ENCODE data around the gene ACOT8. TPM values are rescaled to one million over a fixed set of nuclear protein-coding genes. Genes with fewer than 3 reads are reported as not detected.

The ACOT8 gene
- total and polyA plus RNA-seq, 10 of the 15 experiments (the other 5 are each of a cell fraction or from before 2014, with no cell fraction given) = 5.1 to 47.9 (median 31.8) TPM

DNA sequence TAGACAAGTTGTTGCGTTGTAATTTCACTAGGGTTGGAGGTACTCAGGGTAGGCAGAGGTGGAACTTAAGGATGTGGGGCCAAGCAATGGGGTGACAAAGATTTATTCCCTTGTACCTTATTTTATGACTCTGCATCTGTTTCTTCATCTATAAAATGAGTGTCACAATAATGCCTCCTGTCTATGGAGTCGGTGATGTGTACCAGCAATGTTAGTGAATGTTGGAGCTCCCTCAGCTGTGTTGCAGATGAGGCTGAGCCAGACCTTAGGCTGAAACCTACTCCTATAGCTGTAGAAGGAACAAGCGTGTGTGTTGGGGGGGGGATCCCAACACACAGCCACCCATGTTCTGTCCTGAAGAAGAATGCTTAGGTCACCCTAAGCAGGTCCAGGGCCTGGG, 40.2 kb downstream of the ACOT8 start:
- 97% methylated on average over 3 of the region's 3 CpGs for WGBS (ENCODE audit: insufficient coverage, insufficient replicate concordance, low lambda C conversion rate, missing lambda C conversion rate)
- H3K79me2 ChIP-seq (ENCODE audit: control insufficient read depth, insufficient read depth, low read length) = peaks cover 20% of the 10 kb centered on the region
- H3K4me3 ChIP-seq = no peak overlapping the region
- no peak for ATAC-seq
- H3K4me2 ChIP-seq (ENCODE audit: control insufficient read depth, insufficient read depth) = no peak overlapping the region
- H2AFZ ChIP-seq (ENCODE audit: control insufficient read depth, low read depth, low read length) = no peak overlapping the region
- H3K9me3 ChIP-seq (replicated peaks; ENCODE audit: control insufficient read depth, insufficient read depth, low read length) = no peaks in the 10 kb centered on the region; the same call in 2 of the 3 replicates
- 0 out of 2 replicates have a peak, but pooled peaks have one; percentile 38 for TF ChIP-seq POLR2AphosphoS5 (IDR thresholded peaks at IDR 0.05; ENCODE audit: low read length)
- TF ChIP-seq, protein P1, sequence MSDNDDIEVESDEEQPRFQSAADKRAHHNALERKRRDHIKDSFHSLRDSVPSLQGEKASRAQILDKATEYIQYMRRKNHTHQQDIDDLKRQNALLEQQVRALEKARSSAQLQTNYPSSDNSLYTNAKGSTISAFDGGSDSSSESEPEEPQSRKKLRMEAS (IDR thresholded peaks at IDR 0.05; ENCODE audit: low read depth, low read length) = no peak
- H3K36me3 ChIP-seq (ENCODE audit: control insufficient read depth in 2 of 2, insufficient read depth in 2 of 2, low read length in 1 of 2) = peaks cover 8 to 9% of the 10 kb centered on the region in 2 experiments
- in situ Hi-C loops (cut with MboI) = loop anchor here (25.0 kb wide), 1 partner anchor 545 kb away; no protein-coding TSS in a partner anchor
- BruUV-seq (replicated peaks) = no TSS peak
- no peak overlapping the region for H3K9ac ChIP-seq (ENCODE audit: control insufficient read depth, insufficient read depth, low read length)
- H3K4me1 ChIP-seq (ENCODE audit: control insufficient read depth, insufficient read depth, low read length) = no peaks in the 10 kb centered on the region
- intact Hi-C loops (cut with micrococcal nuclease; ENCODE audit: unreplicated experiment) = no loop called here
- no peaks in the 10 kb centered on the region for H4K20me1 ChIP-seq (ENCODE audit: control insufficient read depth, insufficient read depth)
- FAIRE-seq = no peak
- SMC1A ChIA-PET (ENCODE audit: uncharacterized antibody, unreplicated experiment) = interaction anchor here (0.7 to 1.1 kb wide), 5 partner anchors 16 to 158 kb away, joined by 3 to 5 read pairs (median 3); no protein-coding TSS in a partner anchor
- DNase-seq (ENCODE audit: low read depth, low spot score) = no peak
- H3K27me3 ChIP-seq (replicated peaks in 1 of 2; ENCODE audit: control insufficient read depth in 2 of 2, insufficient read depth in 2 of 2, low read length in 1 of 2) = no peaks in the 10 kb centered on the region
- RAD21 ChIA-PET (ENCODE audit: unreplicated experiment) = interaction anchor here (1.3 kb wide), 1 partner anchor 143 kb away, joined by 3 read pairs; no protein-coding TSS in a partner anchor
- CTCF ChIA-PET = interaction anchor here (0.8 to 2.8 kb wide), 5 partner anchors 10 to 153 kb away, joined by 3 to 10 read pairs (median 3); partner anchors contain the start of gene TNNC2
- POLR2A ChIA-PET = interaction anchor here (1.5 kb wide), 1 partner anchor 114 kb away, joined by 5 read pairs; no protein-coding TSS in a partner anchor
- no peak overlapping the region for H3K27ac ChIP-seq (ENCODE audit: control insufficient read depth, insufficient read depth)

DNA sequence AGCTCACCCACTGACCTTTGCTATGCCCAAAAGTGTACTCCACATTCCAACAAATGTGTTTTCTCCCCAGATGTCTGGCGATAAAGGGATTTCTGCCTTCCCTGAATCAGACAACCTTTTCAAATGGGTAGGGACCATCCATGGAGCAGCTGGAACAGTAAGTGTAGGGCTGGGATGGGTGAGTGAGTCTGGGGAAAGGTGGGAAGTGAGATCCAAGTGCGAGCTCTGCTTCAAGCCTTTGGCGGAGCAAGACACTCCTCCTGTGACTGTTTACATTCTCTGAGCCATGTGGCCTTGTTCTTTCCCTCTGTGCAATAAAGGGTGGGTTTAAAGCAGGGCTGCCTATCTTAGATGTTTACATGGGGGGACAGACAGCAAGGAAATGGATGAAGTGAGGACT, 42.9 kb downstream of the ACOT8 start:
- WGBS (ENCODE audit: insufficient coverage, insufficient replicate concordance, low lambda C conversion rate, missing lambda C conversion rate) = 98% methylated on average over 3 of the region's 3 CpGs
- BruUV-seq (replicated peaks) = no TSS peak
- Histone ChIP-seq H3K4me1 (ENCODE audit: control insufficient read depth, insufficient read depth, low read length) (no peaks in the 10 kb centered on the region), H4K20me1 (ENCODE audit: control insufficient read depth, insufficient read depth) (no peaks in the 10 kb centered on the region), H3K4me3 (peak overlapping the region; percentile 38; the same call in 1 of the 2 replicates), H3K36me3 (ENCODE audit: control insufficient read depth in 2 of 2, insufficient read depth in 2 of 2, low read length in 1 of 2) (peaks cover 13 to 25% of the 10 kb centered on the region in 2 experiments), H3K9ac (ENCODE audit: control insufficient read depth, insufficient read depth, low read length) (no peak overlapping the region), H3K79me2 (ENCODE audit: control insufficient read depth, insufficient read depth, low read length) (peaks cover 20% of the 10 kb centered on the region), H2AFZ (ENCODE audit: control insufficient read depth, low read depth, low read length) (no peak overlapping the region), H3K27ac (ENCODE audit: control insufficient read depth, insufficient read depth) (no peak overlapping the region), H3K9me3 (replicated peaks; ENCODE audit: control insufficient read depth, insufficient read depth, low read length) (no peaks in the 10 kb centered on the region; the same call in 2 of the 3 replicates), H3K4me2 (ENCODE audit: control insufficient read depth, insufficient read depth) (peak overlapping the region; percentile 70), H3K27me3 (replicated peaks in 1 of 2; ENCODE audit: control insufficient read depth in 2 of 2, insufficient read depth in 2 of 2, low read length in 1 of 2) (no peaks in the 10 kb centered on the region)
- ATAC-seq (no peak), DNase-seq (ENCODE audit: low read depth, low spot score) (no peak), FAIRE-seq (no peak)
- SMC1A ChIA-PET (ENCODE audit: uncharacterized antibody, unreplicated experiment) = interaction anchor here (0.5 to 1.9 kb wide), 5 partner anchors 15 to 156 kb away, joined by 3 to 6 read pairs (median 4); no protein-coding TSS in a partner anchor
- CTCF ChIA-PET = interaction anchor here (0.6 to 2.5 kb wide), 5 partner anchors 15 to 156 kb away, joined by 3 to 18 read pairs (median 5); no protein-coding TSS in a partner anchor
- RAD21 ChIA-PET (ENCODE audit: unreplicated experiment) = interaction anchor here (1.5 to 2.5 kb wide), 4 partner anchors 10 to 67 kb away, joined by 3 to 9 read pairs (median 6); partner anchors contain the start of gene ZSWIM1
- intact Hi-C loops (cut with micrococcal nuclease; ENCODE audit: unreplicated experiment) = loop anchor here (5.0 kb wide), 2 partner anchors 43 to 148 kb away; partner anchors contain the start of genes ACOT8 and ZSWIM3
- POLR2A ChIA-PET = interaction anchor here (1.0 to 1.5 kb wide), 3 partner anchors 44 to 139 kb away, joined by 3 read pairs; partner anchors contain the start of gene PCIF1
- in situ Hi-C loops (cut with MboI) = loop anchor here (25.0 kb wide), 1 partner anchor 548 kb away; no protein-coding TSS in a partner anchor
- TF ChIP-seq STAT3 (IDR thresholded peaks at IDR 0.05; ENCODE audit: low read depth, low read length) (no peak), SMARCA5 (IDR thresholded peaks at IDR 0.05) (no peak), YY1 (IDR thresholded peaks at IDR 0.05; ENCODE audit: low read depth, low read length) (no peak), POLR2A (IDR thresholded peaks at IDR 0.05; ENCODE audit: low read depth, low read length) (peak; percentile 24; the same call in 1 of the 2 replicates), SMC3 (IDR thresholded peaks at IDR 0.05; ENCODE audit: borderline replicate concordance, low read length) (no peak), ZNF384 (IDR thresholded peaks at IDR 0.05; ENCODE audit: borderline replicate concordance, low read depth, low read length) (no peak), FOXK2 (IDR thresholded peaks at IDR 0.05) (no peak)

Data from GM12878 (cell line).